NCI-H187 treated with DMSO at 0.1 percent for 48 hours (cell line): Measurements from ENCODE around the gene ATRNL1.

Source experiments
- DNase-seq: peaks from one replicate; lab custom pipeline; 2025; lab: John Stamatoyannopoulos, UW

The ATRNL1 gene, protein sequence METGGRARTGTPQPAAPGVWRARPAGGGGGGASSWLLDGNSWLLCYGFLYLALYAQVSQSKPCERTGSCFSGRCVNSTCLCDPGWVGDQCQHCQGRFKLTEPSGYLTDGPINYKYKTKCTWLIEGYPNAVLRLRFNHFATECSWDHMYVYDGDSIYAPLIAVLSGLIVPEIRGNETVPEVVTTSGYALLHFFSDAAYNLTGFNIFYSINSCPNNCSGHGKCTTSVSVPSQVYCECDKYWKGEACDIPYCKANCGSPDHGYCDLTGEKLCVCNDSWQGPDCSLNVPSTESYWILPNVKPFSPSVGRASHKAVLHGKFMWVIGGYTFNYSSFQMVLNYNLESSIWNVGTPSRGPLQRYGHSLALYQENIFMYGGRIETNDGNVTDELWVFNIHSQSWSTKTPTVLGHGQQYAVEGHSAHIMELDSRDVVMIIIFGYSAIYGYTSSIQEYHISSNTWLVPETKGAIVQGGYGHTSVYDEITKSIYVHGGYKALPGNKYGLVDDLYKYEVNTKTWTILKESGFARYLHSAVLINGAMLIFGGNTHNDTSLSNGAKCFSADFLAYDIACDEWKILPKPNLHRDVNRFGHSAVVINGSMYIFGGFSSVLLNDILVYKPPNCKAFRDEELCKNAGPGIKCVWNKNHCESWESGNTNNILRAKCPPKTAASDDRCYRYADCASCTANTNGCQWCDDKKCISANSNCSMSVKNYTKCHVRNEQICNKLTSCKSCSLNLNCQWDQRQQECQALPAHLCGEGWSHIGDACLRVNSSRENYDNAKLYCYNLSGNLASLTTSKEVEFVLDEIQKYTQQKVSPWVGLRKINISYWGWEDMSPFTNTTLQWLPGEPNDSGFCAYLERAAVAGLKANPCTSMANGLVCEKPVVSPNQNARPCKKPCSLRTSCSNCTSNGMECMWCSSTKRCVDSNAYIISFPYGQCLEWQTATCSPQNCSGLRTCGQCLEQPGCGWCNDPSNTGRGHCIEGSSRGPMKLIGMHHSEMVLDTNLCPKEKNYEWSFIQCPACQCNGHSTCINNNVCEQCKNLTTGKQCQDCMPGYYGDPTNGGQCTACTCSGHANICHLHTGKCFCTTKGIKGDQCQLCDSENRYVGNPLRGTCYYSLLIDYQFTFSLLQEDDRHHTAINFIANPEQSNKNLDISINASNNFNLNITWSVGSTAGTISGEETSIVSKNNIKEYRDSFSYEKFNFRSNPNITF (N-terminal part only)

DNA sequence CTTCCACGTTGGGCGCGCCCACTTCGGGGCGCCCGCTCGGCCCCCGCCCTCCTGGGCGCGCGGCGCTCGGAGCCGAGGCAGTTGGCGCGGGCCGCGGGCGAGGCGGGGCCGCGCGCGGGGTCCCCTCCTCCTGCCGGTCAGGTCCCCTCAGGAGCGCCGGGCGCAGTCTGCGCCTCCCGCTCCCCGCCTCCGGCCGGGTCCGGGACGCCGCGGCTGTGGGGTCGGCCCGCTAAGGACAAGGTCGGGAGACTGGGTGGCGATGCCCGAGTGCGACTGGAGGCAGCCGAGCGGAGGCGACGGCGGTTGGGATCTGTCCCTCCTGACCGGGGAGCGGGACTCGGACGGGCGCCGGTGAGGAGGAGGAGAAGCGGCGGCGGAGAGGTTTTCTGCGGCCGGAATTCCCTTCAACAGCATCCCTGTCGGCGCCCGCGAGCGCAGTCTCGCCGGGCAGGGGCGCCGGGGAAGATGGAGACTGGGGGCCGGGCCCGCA is at the start of gene ATRNL1:
Gene ATRNL1 (plus strand): TSS at position 80 of the 490 bp plus-strand sequence. CDS start 386 bp downstream, at position 466.
- DNase-seq = no peak

DNA sequence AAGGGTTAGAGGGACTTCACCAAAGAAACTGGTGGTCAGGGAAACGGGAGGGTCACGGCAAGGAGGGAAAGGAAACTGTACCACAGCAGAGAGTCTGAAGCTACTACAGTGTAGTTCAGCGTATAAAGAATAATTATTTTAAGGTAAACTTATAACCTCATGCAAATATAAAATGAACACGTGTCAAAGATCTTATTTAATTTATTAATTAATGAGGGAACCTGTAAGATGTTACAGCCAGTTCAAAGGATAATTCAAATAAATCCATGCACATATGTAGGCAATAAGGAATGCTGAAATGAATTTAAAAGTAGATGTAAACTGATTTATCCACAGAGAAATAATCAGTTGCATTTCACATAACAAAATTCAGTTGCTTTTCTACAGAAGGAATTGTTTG is 49.4 kb upstream of the ATRNL1 start:
- DNase-seq = no peak

DNA sequence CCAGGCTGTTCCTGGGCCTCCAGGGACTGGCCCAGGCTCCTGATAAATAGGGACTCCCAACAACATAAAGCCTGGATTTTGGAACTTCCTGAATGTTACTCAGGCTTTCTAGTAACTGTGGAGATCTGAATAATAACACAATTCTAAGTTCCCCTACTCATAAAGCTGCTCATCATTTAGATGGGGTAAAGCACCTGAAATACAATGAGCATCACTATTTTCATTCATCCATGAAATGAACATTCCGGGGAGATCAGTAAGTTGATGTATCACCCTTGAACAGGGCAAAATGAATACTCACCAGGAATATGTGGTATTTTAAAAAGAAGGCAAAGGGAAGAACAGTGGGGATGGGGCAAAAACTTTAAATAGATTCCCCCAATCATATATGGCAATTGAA is 48.3 kb upstream of the ATRNL1 start:
- no peak for DNase-seq

DNA sequence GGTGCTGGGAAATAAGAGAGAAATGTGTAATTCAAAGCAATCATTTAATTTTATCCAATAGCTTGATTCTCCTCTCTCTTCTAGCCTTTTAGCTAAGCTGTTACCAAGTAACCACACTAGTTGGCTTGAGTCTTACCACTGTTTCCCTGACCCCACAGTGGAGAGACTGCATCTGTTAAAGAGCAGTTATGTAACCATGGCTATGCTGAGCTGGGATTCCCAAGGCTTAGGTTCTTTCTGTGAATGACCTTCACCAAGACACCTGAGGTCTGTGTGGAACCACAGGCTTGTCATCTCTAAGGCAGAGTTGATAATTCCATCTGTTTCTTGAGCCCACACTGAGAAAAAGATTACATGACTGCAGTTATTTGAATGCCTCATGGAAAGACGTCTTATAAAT is 47.7 kb upstream of the ATRNL1 start:
- no peak for DNase-seq

DNA sequence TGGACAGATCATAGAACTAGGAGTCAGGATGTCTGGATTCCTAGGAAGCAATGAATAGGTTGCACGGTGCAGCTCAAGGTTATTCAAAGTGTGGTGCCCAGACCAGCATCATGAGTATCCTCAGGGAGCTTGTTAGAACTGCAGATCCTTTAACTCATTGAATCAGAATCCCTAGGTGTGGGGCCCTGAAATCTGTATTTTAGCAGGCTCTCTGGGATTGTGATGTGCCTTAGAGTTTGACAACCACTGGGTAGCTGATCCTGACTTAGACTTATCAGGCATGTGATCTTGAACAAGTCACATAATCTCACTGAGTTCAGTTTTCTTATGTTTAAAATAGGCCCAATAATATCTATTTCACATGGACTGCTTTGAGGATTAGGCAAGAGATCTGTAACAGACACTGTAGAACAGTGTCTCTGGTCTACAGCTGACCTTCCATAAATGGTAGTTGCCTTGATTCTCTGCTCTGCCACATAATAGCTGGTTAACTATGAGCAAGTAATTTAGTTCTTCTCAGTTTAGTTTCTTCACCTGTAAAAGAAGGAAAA is 46.4 kb upstream of the ATRNL1 start:
- no peak for DNase-seq

DNA sequence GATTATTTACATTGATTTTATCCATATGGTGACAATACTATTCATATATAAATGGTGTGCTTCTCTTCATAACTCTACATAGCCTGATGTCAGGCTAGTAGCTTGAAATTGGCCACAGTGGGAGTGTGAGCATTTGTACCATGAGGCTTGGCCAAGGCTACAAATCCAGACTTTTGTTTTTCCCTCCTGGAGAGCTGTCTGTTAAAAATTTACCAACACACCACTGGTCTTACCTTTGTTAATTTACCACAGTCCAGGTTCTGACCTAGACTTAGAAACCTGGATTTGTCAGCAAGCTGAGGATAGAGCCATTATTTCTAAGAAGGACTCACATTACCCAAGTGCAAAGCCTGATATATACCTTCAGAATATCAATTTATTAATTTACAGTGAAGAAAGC is 45.5 kb upstream of the ATRNL1 start:
- DNase-seq = no peak

DNA sequence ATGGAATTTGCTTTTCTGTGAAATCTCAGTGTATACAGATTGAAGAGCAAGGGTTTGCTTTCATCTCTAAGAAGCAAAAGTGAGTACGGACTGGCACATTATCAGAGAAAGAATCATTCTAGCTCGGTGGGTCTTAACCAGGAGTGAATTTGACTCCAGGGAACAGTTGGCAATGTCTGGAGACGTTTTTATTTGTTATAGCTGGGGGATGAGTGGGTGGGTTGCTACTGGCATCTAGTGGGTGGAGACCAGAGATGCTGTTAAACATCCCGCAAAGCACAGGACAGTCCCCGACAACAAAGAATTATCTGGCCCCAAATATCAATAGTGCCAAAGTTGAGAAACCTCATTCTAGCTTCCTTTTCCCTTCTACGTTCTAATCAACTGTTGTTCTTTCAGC is 43.8 kb upstream of the ATRNL1 start:
- no peak for DNase-seq

DNA sequence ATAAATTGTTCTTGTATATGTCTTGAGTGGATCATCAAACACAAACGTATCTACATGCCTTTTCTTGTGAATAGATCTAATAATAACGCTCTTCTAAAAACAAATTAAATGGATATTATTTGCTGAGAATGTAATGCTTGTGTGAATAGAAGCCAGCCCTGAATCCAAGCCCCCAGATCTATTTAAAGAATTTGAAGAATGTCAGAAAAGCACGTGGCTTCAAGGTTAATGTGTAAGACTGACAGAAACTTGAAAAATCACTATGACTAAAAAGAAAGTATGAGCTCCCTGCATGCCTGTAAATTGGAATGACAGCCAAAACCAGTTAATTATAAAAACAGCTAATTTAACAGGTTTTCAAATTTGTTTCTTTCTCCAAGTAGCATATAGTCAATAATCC is 43.2 kb upstream of the ATRNL1 start:
- DNase-seq = no peak

DNA sequence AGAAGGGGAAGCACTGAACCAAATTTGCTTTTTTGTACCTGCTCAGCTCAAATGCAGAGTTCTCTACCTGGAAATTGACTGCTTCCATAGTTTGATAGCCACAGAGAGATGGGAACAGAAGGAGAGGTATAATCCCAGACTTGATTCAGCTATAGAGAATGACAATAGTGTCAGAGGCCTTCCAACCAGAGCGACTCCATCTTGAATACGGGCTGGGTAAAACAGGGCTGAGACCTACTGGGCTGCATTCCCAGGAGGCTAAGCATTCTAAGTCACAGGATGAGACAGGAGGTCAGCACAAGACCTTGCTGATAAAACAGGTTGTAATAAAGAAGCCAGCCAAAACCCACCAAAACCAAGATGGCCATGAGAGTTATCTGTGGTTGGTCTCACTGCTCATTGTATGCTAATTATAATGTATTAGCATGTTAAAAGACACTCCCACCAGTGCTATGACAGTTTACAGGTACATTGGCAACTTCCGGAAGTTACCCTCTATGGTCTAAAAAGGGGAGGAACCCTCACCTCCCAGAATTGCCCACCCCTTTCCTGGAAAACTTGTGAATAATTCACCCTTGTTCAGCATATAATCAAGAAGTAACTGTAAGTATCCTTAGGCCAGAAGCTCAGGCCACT is 42.7 kb upstream of the ATRNL1 start:
- DNase-seq = no peak

DNA sequence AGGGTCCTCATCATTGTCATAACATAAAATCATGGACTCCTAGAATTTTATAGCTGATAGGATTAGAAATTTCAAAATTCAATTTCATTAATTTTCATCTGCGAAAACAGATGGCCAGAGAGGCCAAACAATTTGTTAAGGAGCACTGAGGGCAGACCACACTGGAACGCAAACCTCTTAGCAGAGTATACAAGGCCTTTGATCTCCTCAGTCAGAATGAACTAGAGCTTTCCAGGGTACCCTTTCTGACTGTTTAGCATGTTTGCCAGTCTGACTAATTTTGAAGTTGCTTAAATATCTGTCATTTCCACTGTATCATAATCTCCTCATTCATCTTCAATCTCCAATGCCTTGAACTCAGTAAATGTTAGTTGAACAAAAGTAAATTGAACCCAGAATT is 41.9 kb upstream of the ATRNL1 start:
- DNase-seq = no peak

DNA sequence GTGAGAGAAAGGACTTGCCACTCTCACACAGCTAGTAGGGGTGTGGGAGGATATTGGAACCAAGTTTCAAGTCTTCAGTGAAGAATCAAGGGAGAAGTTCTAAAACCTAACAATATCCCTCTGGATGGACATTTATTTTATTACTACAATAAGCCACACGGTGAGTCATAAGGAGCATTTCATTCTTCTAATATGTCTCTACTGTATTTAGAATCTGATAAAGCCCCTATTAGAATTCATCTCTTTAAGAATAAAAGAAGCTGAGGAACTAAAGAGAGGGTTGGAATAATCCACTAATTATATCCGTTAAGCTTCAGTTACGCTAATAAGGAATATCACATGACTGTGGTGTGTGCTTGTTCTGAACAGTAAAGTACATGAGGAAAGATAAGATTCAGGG is 40.9 kb upstream of the ATRNL1 start:
- DNase-seq = no peak

DNA sequence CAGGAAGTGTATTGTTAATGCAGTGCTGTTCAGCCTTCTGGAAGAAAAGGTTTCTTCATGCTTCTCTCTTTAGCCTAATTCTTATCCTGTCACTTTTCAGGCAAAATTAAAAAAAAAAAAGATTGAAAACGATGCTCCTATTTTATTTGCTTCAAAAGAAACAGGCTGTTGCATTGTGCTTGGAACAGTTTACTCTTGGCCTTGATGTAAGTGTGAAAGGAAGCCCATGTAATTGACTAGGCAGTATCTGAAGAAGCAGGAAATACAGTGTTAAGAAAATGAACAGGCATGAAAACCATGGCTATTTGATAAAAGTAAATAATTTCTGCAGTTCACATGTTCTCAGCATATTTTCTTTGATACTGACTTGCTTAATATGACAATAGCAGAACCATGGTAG is 40.4 kb upstream of the ATRNL1 start:
- DNase-seq = no peak

DNA sequence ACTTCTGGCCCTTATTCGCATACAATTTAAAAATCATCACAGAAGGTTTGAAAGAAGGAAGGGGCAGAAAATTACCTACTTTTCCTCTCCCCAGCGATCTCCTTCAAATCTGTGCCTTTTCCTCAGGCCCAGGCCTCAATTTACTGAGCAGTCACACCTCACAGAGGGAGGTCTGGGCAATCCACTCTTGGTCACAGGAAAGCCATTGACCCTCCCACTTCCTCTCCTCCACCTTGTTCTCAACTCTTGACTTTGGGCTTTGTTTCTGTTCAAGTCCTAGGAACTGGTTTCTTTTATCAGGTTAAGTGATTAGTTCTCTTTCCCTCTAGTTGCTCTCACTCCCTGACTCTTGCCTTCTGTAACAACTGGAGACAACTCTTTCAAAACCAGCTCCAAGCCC is 37.0 kb upstream of the ATRNL1 start:
- DNase-seq = no peak

DNA sequence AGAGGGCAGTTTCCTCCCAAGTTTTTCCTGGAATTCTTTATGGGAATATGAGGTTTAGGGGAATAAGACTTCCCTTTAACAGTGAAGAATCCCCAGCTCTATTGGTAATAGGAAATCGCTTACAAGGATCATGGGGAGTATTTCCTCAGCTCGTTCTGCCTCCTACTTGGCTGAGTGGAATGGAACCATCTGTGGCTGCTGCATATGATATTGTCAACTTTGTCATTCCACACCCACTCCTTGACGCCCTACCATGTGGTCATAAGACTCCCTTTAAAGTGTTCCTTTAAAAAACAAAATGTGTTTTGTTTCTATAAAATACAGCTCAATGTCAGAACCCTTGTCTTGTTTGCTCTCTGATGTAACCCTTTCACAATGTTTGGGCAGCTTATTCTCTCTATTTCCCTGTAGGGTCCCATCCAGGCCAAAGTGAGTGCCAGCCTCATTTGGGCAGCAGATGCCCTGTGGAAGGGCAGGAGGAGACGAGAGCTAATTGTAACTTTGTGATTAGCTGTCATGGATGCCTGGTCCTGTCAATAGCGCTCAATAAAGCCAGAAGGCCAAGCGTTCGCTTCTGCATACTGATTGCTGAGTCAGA is 33.8 kb upstream of the ATRNL1 start:
- no peak for DNase-seq

DNA sequence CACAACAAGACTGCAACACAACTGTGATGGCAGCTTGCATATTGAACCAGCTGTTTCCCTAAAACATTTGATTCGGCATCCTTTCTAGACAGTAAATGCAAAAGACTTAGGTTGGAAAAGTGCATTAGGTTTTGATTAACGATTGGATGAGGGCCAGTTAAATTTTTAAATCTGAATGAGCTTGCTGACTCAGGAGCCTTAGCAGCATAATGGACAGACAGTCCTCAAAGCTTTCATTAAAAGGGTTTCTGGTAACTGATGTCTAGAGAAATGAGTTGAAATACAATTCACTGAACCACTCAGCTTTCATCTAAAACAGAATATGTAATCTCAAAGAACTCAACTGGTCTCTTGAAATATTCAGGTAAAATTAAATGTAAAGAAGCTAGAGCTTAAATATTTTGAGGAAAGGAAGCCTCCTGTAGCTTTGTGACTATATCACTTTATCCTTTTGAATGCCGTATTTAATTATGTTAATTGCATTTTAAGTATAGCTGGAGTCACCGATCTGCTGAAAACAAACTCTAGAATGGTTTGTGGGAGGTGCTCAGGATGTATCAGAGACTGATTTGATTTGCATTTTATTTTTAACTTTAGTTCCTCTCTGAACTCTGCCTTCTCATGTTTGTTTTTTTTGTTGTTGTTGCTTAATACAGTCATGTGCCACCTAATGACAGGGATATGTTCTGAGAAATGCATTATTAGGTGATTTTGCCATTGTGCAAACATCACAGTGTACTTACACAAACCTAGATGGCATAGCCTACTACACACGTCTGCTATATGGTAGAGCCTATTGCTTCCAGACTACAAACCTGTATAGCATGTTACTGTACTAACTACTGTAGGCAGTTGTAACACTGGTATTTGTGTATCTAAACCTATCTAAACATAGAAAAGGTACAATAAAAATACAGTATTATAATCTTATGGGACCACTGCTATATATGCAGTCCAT is 29.2 kb upstream of the ATRNL1 start:
- DNase-seq = no peak

DNA sequence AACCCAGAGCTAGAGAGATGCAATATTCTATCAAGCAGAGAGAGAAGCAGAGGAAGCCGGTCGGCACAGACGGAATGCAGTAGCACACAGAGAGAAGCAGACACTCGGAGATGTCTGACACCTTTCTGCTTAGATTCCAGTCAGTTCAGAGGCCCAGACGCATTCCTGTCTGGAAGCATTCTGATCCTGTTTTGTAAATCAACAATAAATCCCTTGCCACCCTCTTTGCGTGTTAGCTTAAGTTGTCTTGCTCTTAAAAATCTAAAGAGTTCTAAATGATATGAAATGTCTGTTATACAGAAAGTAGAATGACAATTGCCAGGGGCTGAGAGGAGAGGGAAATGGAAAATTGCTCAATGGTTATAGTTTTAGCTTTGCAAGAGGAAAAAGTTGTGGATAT is 27.4 kb upstream of the ATRNL1 start:
- no peak for DNase-seq

DNA sequence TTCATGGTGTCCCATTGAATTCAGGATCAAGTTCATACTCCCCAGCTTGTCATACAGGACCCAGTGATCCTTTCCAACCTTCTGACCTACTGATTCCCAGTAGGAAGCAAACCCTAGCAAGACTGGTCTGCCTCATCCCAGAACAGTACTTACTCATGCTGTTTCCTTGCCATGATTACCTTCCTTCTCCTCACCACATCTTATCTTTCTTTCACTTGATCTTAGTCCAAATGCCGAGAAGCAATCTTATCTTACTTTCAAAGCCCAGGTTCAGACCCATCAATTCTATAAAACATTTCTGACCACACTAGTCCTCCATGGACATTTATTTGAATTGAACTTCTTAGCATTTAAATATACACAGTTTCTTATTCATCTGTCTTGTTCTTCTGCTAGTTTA is 26.6 kb upstream of the ATRNL1 start:
- no peak for DNase-seq

DNA sequence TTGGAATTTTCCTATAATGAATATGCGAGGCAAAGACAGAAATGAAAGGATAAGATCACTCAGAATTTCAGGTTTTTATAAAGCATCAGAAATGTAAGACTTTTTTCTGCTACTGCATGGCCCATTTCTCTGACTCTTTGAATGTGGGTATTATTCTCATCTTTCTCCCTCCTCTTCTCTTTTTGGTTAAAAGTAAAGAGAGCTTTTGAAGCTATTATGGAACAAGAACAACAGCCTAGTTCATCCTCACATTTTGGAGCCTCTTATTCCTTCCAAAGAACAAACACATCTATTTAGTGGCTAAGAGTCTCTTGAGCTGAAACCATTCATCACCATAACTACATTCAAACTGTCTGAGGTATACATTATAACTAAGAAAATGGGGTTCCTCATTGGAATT is 19.4 kb upstream of the ATRNL1 start:
- no peak for DNase-seq

DNA sequence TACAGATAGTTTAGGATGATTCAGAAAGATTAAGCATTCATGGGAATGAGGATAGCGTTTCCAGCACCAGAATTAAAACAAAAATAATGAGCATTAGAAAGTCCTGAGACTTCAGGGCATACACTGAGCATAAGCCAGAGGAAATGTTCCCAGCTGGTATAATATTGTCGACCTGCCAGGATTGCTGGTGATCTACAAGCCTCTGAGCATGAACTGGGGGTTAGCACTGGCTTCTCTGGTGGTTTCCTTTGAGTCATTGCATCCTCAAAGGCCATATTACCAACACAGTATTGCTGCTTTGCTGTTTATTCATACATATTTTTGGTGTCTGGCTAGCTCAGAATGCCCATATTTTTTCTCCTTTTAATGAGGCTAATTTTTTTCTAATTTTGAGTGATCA is 10.7 kb upstream of the ATRNL1 start:
- DNase-seq = no peak

DNA sequence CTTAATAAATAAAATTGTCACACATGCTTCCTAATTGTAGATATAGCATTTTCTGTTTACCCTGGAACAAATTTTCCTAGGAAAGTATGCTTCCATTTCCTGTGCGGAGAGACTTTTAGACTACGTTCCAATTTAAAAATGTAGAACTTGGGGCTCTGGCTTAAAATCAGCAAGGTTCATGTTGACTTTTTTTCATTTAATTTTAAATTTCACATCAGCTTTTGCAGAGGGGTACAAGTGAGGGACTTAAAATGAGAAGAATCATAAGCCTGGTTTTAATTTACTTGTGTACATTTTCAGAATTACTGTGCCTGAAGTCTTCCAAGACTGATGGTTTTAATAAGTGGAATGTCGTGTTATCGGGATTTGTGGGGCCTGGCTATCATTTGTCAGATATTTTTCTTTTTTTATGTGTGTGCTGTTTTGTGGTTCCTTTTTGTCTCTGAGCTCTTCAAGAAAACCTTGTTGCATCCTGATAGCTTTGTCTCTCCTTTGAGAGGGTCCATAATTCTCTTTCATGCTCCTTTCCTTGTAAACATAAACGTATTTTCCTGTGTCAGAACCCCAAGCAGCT is 8.8 kb upstream of the ATRNL1 start:
- DNase-seq = no peak
